Endothelial cell of umbilical vein (primary cell): ENCODE results near the gene RNGTT. TPM values are rescaled to one million over a fixed set of nuclear protein-coding genes. Genes with fewer than 3 reads are reported as not detected.

ENCODE experiments used
- BruUV-seq: library from RNA; stranded (reverse); fragments of 400-500 nt; replicated peaks from 2 replicates; lab custom pipeline; 2021; lab: Mats Ljungman, UMichigan
- CTCF ChIA-PET: fragments of 300-600, 350-600 bp; sonication (Branson Sonifier 250); formaldehyde crosslinking; loops from one replicate; lab custom pipeline; 2021; ENCODE audit warnings: antibody characterized with exemption, inconsistent platforms; lab: Charles Lee
- POLR2A ChIA-PET: fragments of 300-600, 350-600 bp; sonication (Branson Sonifier 250); formaldehyde crosslinking; loops from one replicate; lab custom pipeline; 2021; ENCODE audit warnings: antibody characterized with exemption, inconsistent platforms; lab: Charles Lee
- DNase-seq: peaks from one replicate; pipeline ENCODE4 v3.0.0-alpha.2; 2011; ENCODE audit warnings: low read depth, low spot score
- FAIRE-seq: peaks from 2 replicates; lab custom pipeline; 2011; peaks lifted over from hg19 to GRCh38; lab: Jason Lieb, UNC
- H2AFZ ChIP-seq: 2 replicates; pipeline ENCODE4 v1.6.0; 2012; ENCODE audit warnings: low read depth, low read length, control low read depth, inconsistent platforms
- H3K27ac ChIP-seq: 2 replicates; pipeline ENCODE4 v1.5.1; 2011; ENCODE audit warnings: low read depth, mild to moderate bottlenecking, control low read depth, low read length, moderate library complexity; ENCODE audit not compliant: insufficient read depth
- H3K27me3 ChIP-seq, 2 experiments: 2 replicates each; pipeline versions ENCODE4 v1.6.0 to v1.6.1; 2011; ENCODE audit warnings: low read length in 2 of 2, mixed read lengths in 1 of 2; ENCODE audit not compliant: control insufficient read depth in 2 of 2, insufficient read depth in 2 of 2
- H3K36me3 ChIP-seq, 2 experiments: 2 replicates in 1 of 2; 3 replicates in 1 of 2; pipeline ENCODE4 v1.5.1; 2011; ENCODE audit warnings: low read length in 2 of 2, mild to moderate bottlenecking in 1 of 2, moderate library complexity in 1 of 2; ENCODE audit not compliant: control insufficient read depth in 2 of 2, insufficient read depth in 2 of 2; ENCODE audit errors: extremely low read depth in 1 of 2
- H3K4me1 ChIP-seq: 3 replicates; pipeline ENCODE4 v1.5.1; 2011; ENCODE audit warnings: mild to moderate bottlenecking, low read length; ENCODE audit not compliant: control insufficient read depth, insufficient read depth; ENCODE audit errors: extremely low read depth
- H3K4me2 ChIP-seq: 2 replicates; pipeline ENCODE4 v1.6.1; 2011; ENCODE audit warnings: low read length, control low read depth, mixed read lengths; ENCODE audit not compliant: insufficient read depth
- H3K4me3 ChIP-seq, 3 experiments: fragments of 200-600 bp in 1 of 3; sonication (generic), shearing (Covaris generic) in 1 of 3; replicated peaks in 1 of 3; 2 replicates each; pipeline ENCODE4 v1.5.1; 2011 to 2016; ENCODE audit warnings: control low read depth in 3 of 3, low read length in 3 of 3, mild to moderate bottlenecking in 2 of 3, inconsistent platforms in 1 of 3, low read depth in 1 of 3, moderate library complexity in 1 of 3; ENCODE audit not compliant: insufficient read depth in 1 of 3
- H3K79me2 ChIP-seq: 2 replicates; pipeline ENCODE4 v1.6.0; 2012; ENCODE audit warnings: low read length, inconsistent platforms; ENCODE audit not compliant: control insufficient read depth, insufficient read depth
- H3K9ac ChIP-seq: replicated peaks from 2 replicates; pipeline ENCODE3; 2011; ENCODE audit warnings: low read length, control low read depth; ENCODE audit not compliant: insufficient read depth; ENCODE audit errors: extremely low read depth
- H3K9me1 ChIP-seq: replicated peaks from 3 replicates; pipeline ENCODE4 v1.6.0; 2011; ENCODE audit warnings: mild to moderate bottlenecking, low read length; ENCODE audit not compliant: control insufficient read depth, insufficient read depth; ENCODE audit errors: extremely low read depth
- H3K9me3 ChIP-seq: replicated peaks from 2 replicates; pipeline ENCODE4 v1.5.1; 2012; ENCODE audit warnings: low read length, inconsistent platforms; ENCODE audit not compliant: control insufficient read depth, insufficient read depth
- H4K20me1 ChIP-seq: replicated peaks from 2 replicates; pipeline ENCODE3; 2011; ENCODE audit warnings: mild to moderate bottlenecking, low read length; ENCODE audit not compliant: control insufficient read depth, insufficient read depth; ENCODE audit errors: extremely low read depth
- EZH2 ChIP-seq: IDR thresholded peaks from 2 replicates; pipeline ENCODE4 v1.6.1; 2012; ENCODE audit warnings: borderline replicate concordance, low read depth, mild to moderate bottlenecking, moderate library complexity, low read length, inconsistent platforms; ENCODE audit not compliant: severe bottlenecking
- FOS ChIP-seq: IDR thresholded peaks from 2 replicates; pipeline ENCODE4 v1.6.1; 2011; ENCODE audit warnings: mild to moderate bottlenecking, low read length, moderate library complexity, borderline replicate concordance; ENCODE audit not compliant: insufficient read depth
- GATA2 ChIP-seq: IDR thresholded peaks from 2 replicates; pipeline ENCODE4 v1.7.0; 2011; ENCODE audit warnings: low read depth, mild to moderate bottlenecking, moderate library complexity, mixed read lengths, low read length; ENCODE audit not compliant: insufficient read length, insufficient read depth
- JUN ChIP-seq: IDR thresholded peaks from 2 replicates; pipeline ENCODE4 v1.6.1; 2011; ENCODE audit warnings: borderline replicate concordance, low read depth; ENCODE audit not compliant: insufficient read length, insufficient read depth
- MYC ChIP-seq: IDR thresholded peaks from one replicate; pipeline ENCODE4 v1.6.1; 2011; ENCODE audit warnings: mild to moderate bottlenecking, low read depth, low read length
- POLR2A ChIP-seq: IDR thresholded peaks from 2 replicates; pipeline ENCODE4 v1.6.1; 2012; ENCODE audit warnings: low read depth, mild to moderate bottlenecking, control low read depth, low read length
- POLR2AphosphoS5 ChIP-seq: IDR thresholded peaks from 2 replicates; pipeline ENCODE4 v1.6.1; 2012; ENCODE audit warnings: low read depth, mild to moderate bottlenecking, control low read depth, low read length, moderate library complexity; ENCODE audit not compliant: insufficient read depth
- dilution Hi-C: fragments of 300-500 bp; cut with MboI; formaldehyde crosslinking; loops from one replicate; pipeline ENCODE4 v1.15.0; 2019; ENCODE audit warnings: low sequenced_read_pairs; ENCODE audit not compliant: extremely low pct_ligation_motif_present
- intact Hi-C: fragments of 100-400 bp; cut with micrococcal nuclease; formaldehyde crosslinking; loops from one replicate; pipeline ENCODE4 v1.10.0; 2022
- polyA plus RNA-seq, 4 experiments: library from polyadenylated mRNA; depleted of rRNA in 3 of 4; stranded (reverse) in 3 of 4; unstranded in 1 of 4; fragments of >200 nt; gene quantifications; 2 replicates each; pipeline versions ENCODE4 v1.2.1 to v1.2.3, GENCODE V29; 2011 to 2012; ENCODE audit warnings: missing spikeins in 1 of 4
- total RNA-seq: library from RNA; stranded (reverse); gene quantifications from 2 replicates; pipeline ENCODE4 v1.2.3, GENCODE V29; 2021
- TF ChIP-seq, protein P1 (sequence below): IDR thresholded peaks from 2 replicates; pipeline ENCODE4 v1.6.1; 2011; ENCODE audit not compliant: insufficient read depth, insufficient read length
- TF ChIP-seq, protein P2 (sequence below), 2 donors: IDR thresholded peaks; 1 replicate in 1 of 2; 2 replicates in 1 of 2; pipeline ENCODE4 v1.5.1; 2011; ENCODE audit warnings: low read length in 2 of 2, mild to moderate bottlenecking in 2 of 2, moderate library complexity in 2 of 2, control low read depth in 1 of 2, inconsistent platforms in 1 of 2, low read depth in 1 of 2; ENCODE audit not compliant: insufficient read depth in 1 of 2; ENCODE audit errors: extremely low read depth in 1 of 2

The RNGTT gene
- total and polyA plus RNA-seq, 2 donors (not counting 3 experiments of a cell fraction or from before 2014, with no cell fraction given): 2.1 to 13.1 TPM

GRCh38 chr6:88588938-88589337, 374.5 kb downstream of the RNGTT start:
- no peak for DNase-seq
- Histone ChIP-seq H3K4me1 (no peaks in the 10 kb centered on the region), H3K9me1 (no peaks in the 10 kb centered on the region), H3K79me2 (no peaks in the 10 kb centered on the region), H3K9ac (no peak overlapping the region), H3K36me3 (no peaks in the 10 kb centered on the region), H3K4me3 (no peak overlapping the region), H3K27ac (no peak overlapping the region), H3K27me3 (no peaks in the 10 kb centered on the region), H2AFZ (no peak overlapping the region), H3K4me2 (no peak overlapping the region), H4K20me1 (no peaks in the 10 kb centered on the region), H3K9me3 (no peaks in the 10 kb centered on the region)
- POLR2A ChIA-PET: no interaction called here
- CTCF ChIA-PET: no interaction called here
- BruUV-seq: no TSS peak
- dilution Hi-C loops: no loop called here
- TF ChIP-seq GATA2: no peak
- TF ChIP-seq EZH2: no peak
- TF ChIP-seq POLR2A: no peak
- TF ChIP-seq, protein P1, sequence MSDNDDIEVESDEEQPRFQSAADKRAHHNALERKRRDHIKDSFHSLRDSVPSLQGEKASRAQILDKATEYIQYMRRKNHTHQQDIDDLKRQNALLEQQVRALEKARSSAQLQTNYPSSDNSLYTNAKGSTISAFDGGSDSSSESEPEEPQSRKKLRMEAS: no peak
- TF ChIP-seq JUN: no peak
- no peak for TF ChIP-seq FOS
- TF ChIP-seq, protein P2, sequence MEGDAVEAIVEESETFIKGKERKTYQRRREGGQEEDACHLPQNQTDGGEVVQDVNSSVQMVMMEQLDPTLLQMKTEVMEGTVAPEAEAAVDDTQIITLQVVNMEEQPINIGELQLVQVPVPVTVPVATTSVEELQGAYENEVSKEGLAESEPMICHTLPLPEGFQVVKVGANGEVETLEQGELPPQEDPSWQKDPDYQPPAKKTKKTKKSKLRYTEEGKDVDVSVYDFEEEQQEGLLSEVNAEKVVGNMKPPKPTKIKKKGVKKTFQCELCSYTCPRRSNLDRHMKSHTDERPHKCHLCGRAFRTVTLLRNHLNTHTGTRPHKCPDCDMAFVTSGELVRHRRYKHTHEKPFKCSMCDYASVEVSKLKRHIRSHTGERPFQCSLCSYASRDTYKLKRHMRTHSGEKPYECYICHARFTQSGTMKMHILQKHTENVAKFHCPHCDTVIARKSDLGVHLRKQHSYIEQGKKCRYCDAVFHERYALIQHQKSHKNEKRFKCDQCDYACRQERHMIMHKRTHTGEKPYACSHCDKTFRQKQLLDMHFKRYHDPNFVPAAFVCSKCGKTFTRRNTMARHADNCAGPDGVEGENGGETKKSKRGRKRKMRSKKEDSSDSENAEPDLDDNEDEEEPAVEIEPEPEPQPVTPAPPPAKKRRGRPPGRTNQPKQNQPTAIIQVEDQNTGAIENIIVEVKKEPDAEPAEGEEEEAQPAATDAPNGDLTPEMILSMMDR (IDR thresholded peaks at IDR 0.05; ENCODE audit: extremely low read depth in 1 of 2, insufficient read depth in 1 of 2, low read depth in 1 of 2, low read length in 2 of 2): no peak
- TF ChIP-seq POLR2AphosphoS5: no peak
- no peak for TF ChIP-seq MYC
- no peak for FAIRE-seq
- intact Hi-C loops: no loop called here
